OCI-LY3 (cell line): ENCODE data around the gene NKAIN4.

Experiments
- H2AFZ ChIP-seq: fragments of 200-600, 300-600 bp; shearing (Covaris generic); 2 replicates; pipeline ENCODE4 v1.6.0; 2014; ENCODE audit warnings: antibody characterized with exemption, low read depth, low read length
- H3K27ac ChIP-seq: fragments of 200-600, 300-600 bp; sonication (generic); 2 replicates; pipeline ENCODE4 v1.5.1; 2014; ENCODE audit warnings: mild to moderate bottlenecking, low read length, moderate library complexity, mixed read lengths
- H3K27me3 ChIP-seq: fragments of 200-600, 300-600 bp; sonication (generic); 2 replicates; pipeline ENCODE4 v1.6.1; 2014; ENCODE audit warnings: low read depth, low read length, mixed read lengths
- H3K36me3 ChIP-seq: fragments of 200-600, 300-600 bp; sonication (generic); replicated peaks from 2 replicates; pipeline ENCODE3; 2014; ENCODE audit warnings: low read depth, low read length, mixed read lengths
- H3K4me1 ChIP-seq: fragments of 300-600, 200-600 bp; sonication (generic); 2 replicates; pipeline ENCODE4 v1.6.1; 2014; ENCODE audit warnings: low read length, mixed read lengths
- H3K4me2 ChIP-seq: fragments of 200-600, 300-600 bp; sonication (generic); 2 replicates; pipeline ENCODE4 v1.6.1; 2014; ENCODE audit warnings: low read length, mixed read lengths
- H3K4me3 ChIP-seq: fragments of 300-600, 200-600 bp; sonication (generic); 2 replicates; pipeline ENCODE4 v1.5.1; 2014; ENCODE audit warnings: antibody characterized with exemption, mild to moderate bottlenecking, low read length, moderate library complexity
- H3K79me2 ChIP-seq: fragments of 300-600, 200-600 bp; shearing (Covaris generic); 2 replicates; pipeline ENCODE4 v1.6.1; 2014; ENCODE audit warnings: mild to moderate bottlenecking, low read length, mixed read lengths
- H3K9ac ChIP-seq: fragments of 300-600, 200-600 bp; shearing (Covaris generic); 2 replicates; pipeline ENCODE4 v1.6.0; 2014; ENCODE audit warnings: mild to moderate bottlenecking, low read length, moderate library complexity
- H3K9me3 ChIP-seq: fragments of 200-600, 300-600 bp; shearing (Covaris generic); 2 replicates; pipeline ENCODE4 v1.6.1; 2014; ENCODE audit warnings: low read length, mixed read lengths; ENCODE audit not compliant: insufficient read depth
- H4K20me1 ChIP-seq: fragments of 200-600, 300-600 bp; sonication (generic); 2 replicates; pipeline ENCODE4 v1.6.1; 2016; ENCODE audit warnings: low read length, mixed read lengths; ENCODE audit not compliant: insufficient read depth
- CTCF ChIP-seq: fragments of 200-600, 300-600 bp; sonication (generic); IDR thresholded peaks from 2 replicates; pipeline ENCODE4 v1.5.1; 2014; ENCODE audit warnings: antibody characterized with exemption, low read length, low read depth
- EZH2phosphoT487 ChIP-seq: fragments of 200-600 bp; shearing (Covaris generic); IDR thresholded peaks from 2 replicates; pipeline ENCODE4 v1.6.1; 2018; ENCODE audit warnings: antibody characterized with exemption, mixed run types, low read depth

The NKAIN4 gene

DNA sequence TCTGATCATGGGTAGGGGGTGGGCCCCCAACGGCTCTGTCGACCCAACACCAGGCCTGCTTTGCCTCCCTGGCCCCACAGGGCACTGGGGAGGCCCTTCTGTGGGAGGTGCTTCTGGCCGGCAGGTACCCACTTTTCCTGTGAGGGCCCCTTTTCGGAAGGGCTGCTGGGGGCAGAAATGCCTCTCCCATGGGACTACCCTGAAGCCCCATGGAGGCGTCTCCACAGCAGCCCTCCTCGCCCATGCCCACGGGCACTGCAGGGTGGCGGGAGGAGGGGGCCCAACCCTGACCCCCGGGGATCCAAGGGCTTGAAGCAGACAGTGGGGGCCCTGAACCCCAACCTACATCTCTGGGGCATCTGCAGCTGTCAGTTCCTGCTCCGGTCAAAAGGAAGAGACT lies 16.2 kb downstream of the NKAIN4 start:
- Histone ChIP-seq H3K4me2 (no peak overlapping the region), H3K36me3 (no peaks in the 10 kb centered on the region), H3K9ac (no peak overlapping the region), H3K4me1 (peaks cover 3% of the 10 kb centered on the region; the same call in 1 of the 2 replicates), H3K79me2 (no peaks in the 10 kb centered on the region), H3K27ac (no peak overlapping the region), H3K9me3 (no peaks in the 10 kb centered on the region), H2AFZ (no peak overlapping the region), H3K27me3 (peaks cover 3% of the 10 kb centered on the region; the same call in 1 of the 2 replicates), H3K4me3 (no peak overlapping the region), H4K20me1 (no peaks in the 10 kb centered on the region)
- TF ChIP-seq CTCF = no peak
- no peak for TF ChIP-seq EZH2phosphoT487

DNA sequence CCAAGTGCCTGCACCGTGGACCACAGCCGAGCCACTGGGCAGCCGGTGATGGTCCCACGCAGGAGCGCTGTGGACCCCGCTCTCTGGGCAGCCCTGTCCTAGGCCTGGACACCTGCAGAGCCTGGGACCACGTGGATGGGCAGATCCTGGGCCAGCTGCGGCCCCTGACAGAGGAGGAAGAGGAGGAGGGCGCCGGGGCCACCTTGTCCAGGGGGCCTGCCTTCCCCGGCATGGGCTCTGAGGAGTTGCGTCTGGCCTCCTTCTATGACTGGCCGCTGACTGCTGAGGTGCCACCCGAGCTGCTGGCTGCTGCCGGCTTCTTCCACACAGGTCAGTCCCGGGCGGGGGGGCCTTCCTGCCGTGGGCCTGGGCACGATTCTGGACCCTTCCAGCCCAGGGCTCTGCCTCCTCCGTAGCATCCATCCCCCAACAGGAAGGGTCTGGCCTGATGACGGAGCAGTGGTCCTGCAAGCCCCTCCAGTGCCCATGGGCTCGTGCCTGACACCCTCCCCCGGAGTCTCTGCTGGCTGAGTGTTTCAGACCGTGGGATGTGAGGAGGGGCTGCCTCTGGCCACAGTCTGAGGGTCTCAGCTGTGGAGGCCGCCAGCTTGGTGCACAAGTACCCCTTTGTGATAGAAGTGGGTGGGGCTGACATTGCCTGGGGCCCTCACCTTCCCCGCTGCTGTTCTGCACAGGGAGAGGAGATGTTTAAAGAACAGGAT lies 18.0 kb downstream of the NKAIN4 start:
- H3K9ac ChIP-seq = no peak overlapping the region
- no peaks in the 10 kb centered on the region for H3K79me2 ChIP-seq
- no peak overlapping the region for H3K4me3 ChIP-seq
- H2AFZ ChIP-seq = no peak overlapping the region
- no peak overlapping the region for H3K27ac ChIP-seq
- no peak overlapping the region for H3K4me2 ChIP-seq
- no peaks in the 10 kb centered on the region for H4K20me1 ChIP-seq
- peaks cover 20% of the 10 kb centered on the region for H3K27me3 ChIP-seq
- no peaks in the 10 kb centered on the region for H3K36me3 ChIP-seq
- peaks cover 3% of the 10 kb centered on the region; the same call in 1 of the 2 replicates for H3K4me1 ChIP-seq
- TF ChIP-seq EZH2phosphoT487 (no peak), CTCF (no peak)
- no peaks in the 10 kb centered on the region for H3K9me3 ChIP-seq

DNA sequence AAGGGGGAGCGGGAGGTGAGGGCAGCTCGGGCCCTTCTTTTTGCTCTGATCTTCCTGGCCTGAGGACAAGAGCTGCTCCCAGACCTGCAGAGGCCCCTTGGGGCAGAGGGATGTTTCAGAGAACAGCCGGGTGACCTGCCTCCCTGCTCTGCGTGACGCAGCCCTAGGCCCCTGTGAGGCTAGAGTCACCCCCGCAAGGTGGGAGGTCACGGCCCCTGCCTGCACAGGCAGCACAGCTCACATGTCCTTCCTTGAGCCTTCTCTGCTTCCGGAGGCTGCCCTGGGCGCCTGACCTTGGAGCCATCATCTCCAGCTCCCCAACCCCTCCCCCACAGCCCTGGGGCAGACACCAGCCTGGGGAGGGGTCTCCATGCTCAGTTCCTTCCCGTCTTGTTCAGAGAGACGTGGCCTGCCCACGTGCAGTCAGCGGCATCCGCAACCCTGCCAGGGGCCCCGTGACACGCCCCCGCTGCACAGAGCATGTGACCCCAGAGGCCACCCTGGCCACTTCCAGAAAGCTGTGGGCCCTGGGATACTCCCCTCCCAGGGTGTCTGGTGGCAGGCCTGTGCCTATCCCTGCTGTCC lies 18.8 kb downstream of the NKAIN4 start, which contains the start of gene BIRC7:
BIRC7 (plus strand) TSS at position 507 of the 585 bp plus-strand sequence. CDS start 192 bp downstream, outside the sequence.
- TF ChIP-seq EZH2phosphoT487 (no peak), CTCF (no peak)
- H3K79me2 ChIP-seq = no peaks in the 10 kb centered on the region
- H3K4me1 ChIP-seq = peaks cover 3% of the 10 kb centered on the region; the same call in 1 of the 2 replicates
- H3K27ac ChIP-seq = no peak within 1 kb of the TSS
- H3K4me3 ChIP-seq = no peak within 1 kb of the TSS
- H3K9ac ChIP-seq = no peak within 1 kb of the TSS
- H3K36me3 ChIP-seq = no peaks in the 10 kb centered on the region
- no peaks in the 10 kb centered on the region for H4K20me1 ChIP-seq
- H2AFZ ChIP-seq = no peak within 1 kb of the TSS
- H3K27me3 ChIP-seq = peaks cover 24% of the 10 kb centered on the region
- H3K4me2 ChIP-seq = peak within 1 kb of the TSS; percentile 17; the same call in 1 of the 2 replicates
- H3K9me3 ChIP-seq = no peaks in the 10 kb centered on the region

- H3K36me3 ChIP-seq = no peaks in the 10 kb centered on the region
- H3K4me2 ChIP-seq = peak overlapping the region; percentile 17; the same call in 1 of the 2 replicates
- no peak overlapping the region for H3K27ac ChIP-seq
- no peaks in the 10 kb centered on the region for H3K79me2 ChIP-seq
- H3K4me3 ChIP-seq = no peak overlapping the region
- no peak overlapping the region for H2AFZ ChIP-seq
- TF ChIP-seq CTCF = peak; percentile 34
- TF ChIP-seq EZH2phosphoT487 = no peak
- H3K4me1 ChIP-seq = peaks cover 3% of the 10 kb centered on the region; the same call in 1 of the 2 replicates
- H3K9ac ChIP-seq = no peak overlapping the region
- no peaks in the 10 kb centered on the region for H3K9me3 ChIP-seq
- no peaks in the 10 kb centered on the region for H4K20me1 ChIP-seq
- peaks cover 24% of the 10 kb centered on the region for H3K27me3 ChIP-seq
Measured at GRCh38 chr20:63234693-63235398, 19.4 kb downstream of the NKAIN4 start.
